Neural progenitor cell (in vitro differentiated cells): Measurements from ENCODE around the gene C11orf52. TPM values are rescaled to one million over a fixed set of nuclear protein-coding genes. Genes with fewer than 3 reads are reported as not detected.

Source experiments
- DNase-seq: peaks from one replicate; pipeline ENCODE4 v3.0.0-alpha.2; 2016; ENCODE audit warnings: low spot score
- H2AFZ ChIP-seq: fragments of 200-600 bp; sonication (generic); replicated peaks from 2 replicates; pipeline ENCODE4 v1.6.1; 2016; ENCODE audit warnings: antibody characterized with exemption
- H3F3A ChIP-seq: fragments of 200-600 bp; sonication (generic); 2 replicates; pipeline ENCODE4 v1.6.1; 2016; ENCODE audit warnings: antibody characterized with exemption, low read depth
- H3K27ac ChIP-seq: fragments of 200-600 bp; sonication (generic); 2 replicates; pipeline ENCODE4 v1.5.1; 2016; ENCODE audit warnings: mild to moderate bottlenecking
- H3K27me3 ChIP-seq: fragments of 200-600 bp; sonication (generic); 2 replicates; pipeline ENCODE4 v1.6.1; 2016; ENCODE audit warnings: mild to moderate bottlenecking, moderate library complexity
- H3K36me3 ChIP-seq: fragments of 200-600 bp; sonication (generic); 2 replicates; pipeline ENCODE4 v1.5.1; 2016
- H3K4me1 ChIP-seq: fragments of 200-600 bp; sonication (generic); 2 replicates; pipeline ENCODE4 v1.6.1; 2016; ENCODE audit warnings: mixed run types
- H3K4me2 ChIP-seq: fragments of 200-600 bp; sonication (generic); 2 replicates; pipeline ENCODE4 v1.6.1; 2016
- H3K4me3 ChIP-seq: fragments of 200-600 bp; sonication (generic); 2 replicates; pipeline ENCODE4 v1.5.1; 2016
- H3K79me2 ChIP-seq: fragments of 200-600 bp; sonication (generic); 2 replicates; pipeline ENCODE4 v1.6.1; 2016; ENCODE audit warnings: low read depth
- H3K9ac ChIP-seq: fragments of 200-600 bp; sonication (generic); 2 replicates; pipeline ENCODE4 v1.6.1; 2016
- H3K9me3 ChIP-seq: fragments of 200-600 bp; sonication (generic); 2 replicates; pipeline ENCODE4 v1.5.1; 2016; ENCODE audit warnings: low read depth
- H4K20me1 ChIP-seq: fragments of 200-600 bp; sonication (generic); 2 replicates; pipeline ENCODE4 v1.6.1; 2016; ENCODE audit warnings: low read depth
- H3K27ac Mint-ChIP-seq: 3 replicates; pipeline ENCODE4 v1.8.0; 2021; ENCODE audit warnings: mixed read lengths
- H3K27me3 Mint-ChIP-seq: 2 replicates; pipeline ENCODE4 v1.8.0; 2022; ENCODE audit warnings: low read depth, mild to moderate bottlenecking, inconsistent platforms, moderate library complexity, mixed read lengths; ENCODE audit not compliant: insufficient read depth
- H3K36me3 Mint-ChIP-seq: 3 replicates; pipeline ENCODE4 v1.8.0; 2021; ENCODE audit warnings: mixed read lengths
- H3K4me1 Mint-ChIP-seq: 3 replicates; pipeline ENCODE4 v1.8.0; 2021; ENCODE audit warnings: mixed read lengths
- H3K4me3 Mint-ChIP-seq: 3 replicates; pipeline ENCODE4 v1.8.0; 2021; ENCODE audit warnings: mild to moderate bottlenecking, moderate library complexity, mixed read lengths
- H3K9me3 Mint-ChIP-seq: 3 replicates; pipeline ENCODE4 v1.8.0; 2020; ENCODE audit warnings: mixed read lengths
- CTCF ChIP-seq: fragments of 200-600 bp; sonication (generic); IDR thresholded peaks from 2 replicates; pipeline ENCODE4 v1.5.1; 2017; ENCODE audit warnings: antibody characterized with exemption, mild to moderate bottlenecking
- EZH2 ChIP-seq: fragments of 200-600 bp; sonication (generic); IDR thresholded peaks from 2 replicates; pipeline ENCODE4 v1.6.1; 2017; ENCODE audit warnings: antibody characterized with exemption, mild to moderate bottlenecking, moderate library complexity
- EZH2phosphoT487 ChIP-seq: fragments of 200-600 bp; sonication (generic); IDR thresholded peaks from 2 replicates; pipeline ENCODE4 v1.6.1; 2017; ENCODE audit warnings: antibody characterized with exemption
- total RNA-seq: library from RNA; depleted of rRNA; stranded (reverse); fragments of >200 nt; gene quantifications from 2 replicates; pipeline ENCODE4 v1.2.3, GENCODE V29; 2015; ENCODE audit warnings: low replicate concordance

The C11orf52 gene
- total RNA-seq, 1 donor from 2014 or later = not detected

- no peaks in the 10 kb centered on the region for H3K9me3 Mint-ChIP-seq
- peak overlapping the region; percentile 30 for H3K27ac Mint-ChIP-seq
- Histone ChIP-seq H4K20me1 (no peaks in the 10 kb centered on the region), H3F3A (peaks cover 40% of the 10 kb centered on the region), H3K9me3 (no peaks in the 10 kb centered on the region), H3K79me2 (no peaks in the 10 kb centered on the region), H3K27ac (peak overlapping the region; percentile 11), H3K27me3 (no peaks in the 10 kb centered on the region), H2AFZ (no peak overlapping the region), H3K4me3 (peak overlapping the region; percentile 63), H3K9ac (no peak overlapping the region), H3K36me3 (no peaks in the 10 kb centered on the region), H3K4me2 (peak overlapping the region; percentile 89), H3K4me1 (peaks cover 38% of the 10 kb centered on the region)
- peak overlapping the region; percentile 87 for H3K4me3 Mint-ChIP-seq
- H3K36me3 Mint-ChIP-seq = peaks cover 6% of the 10 kb centered on the region
- no peak for TF ChIP-seq EZH2
- TF ChIP-seq CTCF = no peak
- no peak for TF ChIP-seq EZH2phosphoT487
- H3K27me3 Mint-ChIP-seq = peaks cover 2% of the 10 kb centered on the region
- H3K4me1 Mint-ChIP-seq = peaks cover 51% of the 10 kb centered on the region
- peak; percentile 40 for DNase-seq
Observed at GRCh38 chr11:111938687-111939160, 20.0 kb downstream of the C11orf52 start.

- H3K4me1 Mint-ChIP-seq = peaks cover 42% of the 10 kb centered on the region
- Histone ChIP-seq H3K36me3 (no peaks in the 10 kb centered on the region), H3K9ac (no peak overlapping the region), H3K4me1 (peaks cover 45% of the 10 kb centered on the region), H3K4me2 (no peak overlapping the region), H3F3A (peaks cover 47% of the 10 kb centered on the region), H3K27me3 (no peaks in the 10 kb centered on the region), H2AFZ (no peak overlapping the region), H3K4me3 (no peak overlapping the region), H3K79me2 (no peaks in the 10 kb centered on the region), H3K9me3 (no peaks in the 10 kb centered on the region), H3K27ac (no peak overlapping the region), H4K20me1 (no peaks in the 10 kb centered on the region)
- H3K9me3 Mint-ChIP-seq = no peaks in the 10 kb centered on the region
- no peak for TF ChIP-seq EZH2phosphoT487
- no peak for TF ChIP-seq EZH2
- no peak for TF ChIP-seq CTCF
- no peak overlapping the region for H3K27ac Mint-ChIP-seq
- H3K36me3 Mint-ChIP-seq = peaks cover 11% of the 10 kb centered on the region
- no peak overlapping the region for H3K4me3 Mint-ChIP-seq
- DNase-seq = no peak
- peaks cover 3% of the 10 kb centered on the region for H3K27me3 Mint-ChIP-seq
Observed at GRCh38 chr11:111939836-111940604, 21.3 kb downstream of the C11orf52 start.

GRCh38 chr11:111941963-111942362 is 23.2 kb downstream of the C11orf52 start:
- Mint-ChIP-seq H3K27me3 (peaks cover 2% of the 10 kb centered on the region), H3K4me3 (no peak overlapping the region), H3K27ac (no peak overlapping the region), H3K4me1 (peaks cover 25% of the 10 kb centered on the region), H3K9me3 (no peaks in the 10 kb centered on the region), H3K36me3 (peaks cover 12% of the 10 kb centered on the region)
- Histone ChIP-seq H3K36me3 (no peaks in the 10 kb centered on the region), H3F3A (peaks cover 29% of the 10 kb centered on the region), H4K20me1 (no peaks in the 10 kb centered on the region), H3K79me2 (no peaks in the 10 kb centered on the region), H3K9ac (no peak overlapping the region), H3K4me3 (no peak overlapping the region), H3K4me2 (no peak overlapping the region), H3K27ac (no peak overlapping the region), H3K9me3 (no peaks in the 10 kb centered on the region), H3K4me1 (peaks cover 30% of the 10 kb centered on the region), H2AFZ (no peak overlapping the region), H3K27me3 (no peaks in the 10 kb centered on the region)
- no peak for TF ChIP-seq EZH2phosphoT487
- TF ChIP-seq EZH2 = no peak
- TF ChIP-seq CTCF = no peak
- no peak for DNase-seq
